Measurements from ENCODE around the gene PHYH.

DNA sequence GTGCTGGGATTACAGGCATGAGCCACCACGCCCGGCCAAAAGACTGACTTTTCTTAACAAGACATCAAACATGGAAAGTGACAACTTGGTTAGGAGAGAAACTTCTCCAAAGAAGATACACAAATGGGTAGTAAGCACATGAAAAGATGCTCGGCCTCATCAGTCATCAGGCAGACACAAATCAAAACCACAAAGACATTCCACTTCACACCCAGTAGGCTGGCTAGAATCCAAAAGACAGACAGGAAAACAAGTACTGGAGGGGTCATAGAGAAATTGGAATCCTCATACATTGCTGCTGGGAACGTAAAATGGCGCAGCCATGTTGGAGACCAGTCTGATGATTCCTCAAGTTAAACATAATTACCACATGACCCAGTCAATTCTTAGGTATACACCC, 31.8 kb upstream of the PHYH start:
- TF ChIP-seq, protein P1, sequence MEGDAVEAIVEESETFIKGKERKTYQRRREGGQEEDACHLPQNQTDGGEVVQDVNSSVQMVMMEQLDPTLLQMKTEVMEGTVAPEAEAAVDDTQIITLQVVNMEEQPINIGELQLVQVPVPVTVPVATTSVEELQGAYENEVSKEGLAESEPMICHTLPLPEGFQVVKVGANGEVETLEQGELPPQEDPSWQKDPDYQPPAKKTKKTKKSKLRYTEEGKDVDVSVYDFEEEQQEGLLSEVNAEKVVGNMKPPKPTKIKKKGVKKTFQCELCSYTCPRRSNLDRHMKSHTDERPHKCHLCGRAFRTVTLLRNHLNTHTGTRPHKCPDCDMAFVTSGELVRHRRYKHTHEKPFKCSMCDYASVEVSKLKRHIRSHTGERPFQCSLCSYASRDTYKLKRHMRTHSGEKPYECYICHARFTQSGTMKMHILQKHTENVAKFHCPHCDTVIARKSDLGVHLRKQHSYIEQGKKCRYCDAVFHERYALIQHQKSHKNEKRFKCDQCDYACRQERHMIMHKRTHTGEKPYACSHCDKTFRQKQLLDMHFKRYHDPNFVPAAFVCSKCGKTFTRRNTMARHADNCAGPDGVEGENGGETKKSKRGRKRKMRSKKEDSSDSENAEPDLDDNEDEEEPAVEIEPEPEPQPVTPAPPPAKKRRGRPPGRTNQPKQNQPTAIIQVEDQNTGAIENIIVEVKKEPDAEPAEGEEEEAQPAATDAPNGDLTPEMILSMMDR (conservative IDR thresholded peaks at IDR 0.05; ENCODE audit: low read length): no peak
- TF ChIP-seq EZH2phosphoT487 (IDR thresholded peaks at IDR 0.05; ENCODE audit: borderline replicate concordance, low read depth, low read length): no peak

Data from OCI-LY7 (cell line).